HepG2 (cell line): ENCODE measurements around the gene ZDHHC16. TPM values are rescaled to one million over a fixed set of nuclear protein-coding genes. Genes with fewer than 3 reads are reported as not detected.

ENCODE experiments used
- AHR ChIP-seq: IDR thresholded peaks from 2 replicates; pipeline ENCODE4 v1.6.1; 2018; ENCODE audit warnings: missing genetic modification reagents, missing compliant biosample characterization
- ELF1 ChIP-seq: sonication (generic); formaldehyde crosslinking; IDR thresholded peaks from 2 replicates; pipeline ENCODE4 v1.4.0; 2020; ENCODE audit warnings: missing genetic modification reagents
- ESRRA ChIP-seq: sonication (generic); formaldehyde crosslinking; IDR thresholded peaks from 2 replicates; pipeline ENCODE4 v1.5.1; 2020; ENCODE audit warnings: mild to moderate bottlenecking, low read depth, missing genetic modification reagents
- FLYWCH1 ChIP-seq: sonication (generic); formaldehyde crosslinking; IDR thresholded peaks from 2 replicates; pipeline ENCODE4 v1.8.1; 2023; ENCODE audit warnings: mild to moderate bottlenecking, missing genetic modification reagents
- HMGXB4 ChIP-seq, 2 experiments: sonication (generic) in 1 of 2; formaldehyde crosslinking in 1 of 2; IDR thresholded peaks; 2 replicates each; pipeline versions ENCODE4 v1.4.0 to v1.6.1; 2018 to 2020; ENCODE audit warnings: missing genetic modification reagents in 2 of 2, borderline replicate concordance in 1 of 2, low read depth in 1 of 2, mild to moderate bottlenecking in 1 of 2, missing biosample characterization in 1 of 2
- IRF2 ChIP-seq: IDR thresholded peaks from 2 replicates; pipeline ENCODE4 v1.6.1; 2018; ENCODE audit warnings: missing genetic modification reagents, missing compliant biosample characterization
- MTA1 ChIP-seq: sonication (generic); formaldehyde crosslinking; IDR thresholded peaks from 2 replicates; pipeline ENCODE4 v1.4.0; 2020; ENCODE audit warnings: missing genetic modification reagents, mild to moderate bottlenecking, borderline replicate concordance
- NR2F6 ChIP-seq, 2 experiments: IDR thresholded peaks; 2 replicates each; pipeline ENCODE4 v1.6.1; 2016; ENCODE audit warnings: antibody characterized with exemption in 1 of 2, mild to moderate bottlenecking in 1 of 2
- RAD51 ChIP-seq: fragments of 450-650 bp; IDR thresholded peaks from 2 replicates; pipeline ENCODE4 v1.6.1; 2016; ENCODE audit warnings: borderline replicate concordance
- RBFOX2 ChIP-seq: fragments of 200-400 bp; formaldehyde crosslinking; IDR thresholded peaks from 2 replicates; pipeline ENCODE4 v1.6.1; 2017; ENCODE audit warnings: low read depth, mild to moderate bottlenecking, low read length
- SMAD3 ChIP-seq: sonication (generic); formaldehyde crosslinking; IDR thresholded peaks from 2 replicates; pipeline ENCODE4 v1.4.0; 2020; ENCODE audit warnings: missing genetic modification reagents
- THRA ChIP-seq: sonication (generic); formaldehyde crosslinking; IDR thresholded peaks from 2 replicates; pipeline ENCODE4 v1.4.0; 2020; ENCODE audit warnings: missing genetic modification reagents, borderline replicate concordance
- TSC22D2 ChIP-seq: sonication (generic); formaldehyde crosslinking; IDR thresholded peaks from 2 replicates; pipeline ENCODE4 v1.5.1; 2020; ENCODE audit warnings: missing genetic modification reagents, mild to moderate bottlenecking, borderline replicate concordance
- YEATS4 ChIP-seq: sonication (generic); formaldehyde crosslinking; IDR thresholded peaks from 2 replicates; pipeline ENCODE4 v1.4.0; 2020; ENCODE audit warnings: missing genetic modification reagents, borderline replicate concordance
- ZBTB38 ChIP-seq: sonication (generic); formaldehyde crosslinking; IDR thresholded peaks from 2 replicates; pipeline ENCODE4 v1.5.1; 2020; ENCODE audit warnings: mild to moderate bottlenecking, missing genetic modification reagents
- ZNF574 ChIP-seq: sonication (generic); formaldehyde crosslinking; IDR thresholded peaks from 2 replicates; pipeline ENCODE4 v1.4.0; 2020; ENCODE audit warnings: missing genetic modification reagents
- polyA plus RNA-seq, 8 experiments: library from polyadenylated mRNA; depleted of rRNA in 3 of 8; stranded (reverse) in 7 of 8; unstranded in 1 of 8; fragments of >200 nt; fragmentation: Illumina TruSeq in 4 of 8; extraction: Trizol in 4 of 8; gene quantifications; 2 replicates each; pipeline versions ENCODE4 v1.2.1 to v1.2.3, GENCODE V29; 2011 to 2016; ENCODE audit warnings: low read depth in 4 of 8, missing spikeins in 1 of 8, mixed read lengths in 1 of 8; ENCODE audit not compliant: insufficient read depth in 1 of 8
- total RNA-seq, 5 experiments: library from RNA; depleted of rRNA; stranded (reverse); fragments of >200 nt; fragmentation: Illumina TruSeq; extraction: Trizol; gene quantifications; 2 replicates each; pipeline ENCODE4 v1.2.3, GENCODE V29; 2016; ENCODE audit warnings: low read depth in 1 of 5
- TF ChIP-seq, protein P1 (sequence below): sonication (generic); formaldehyde crosslinking; IDR thresholded peaks from 2 replicates; pipeline ENCODE4 v1.4.0; 2020; ENCODE audit warnings: missing genetic modification reagents, borderline replicate concordance

Gene ZDHHC16
- total and polyA plus RNA-seq, 2 of the 13 experiments (the other 11 are each of a cell fraction or from before 2014, with no cell fraction given): 40.8 to 41.8 TPM

DNA sequence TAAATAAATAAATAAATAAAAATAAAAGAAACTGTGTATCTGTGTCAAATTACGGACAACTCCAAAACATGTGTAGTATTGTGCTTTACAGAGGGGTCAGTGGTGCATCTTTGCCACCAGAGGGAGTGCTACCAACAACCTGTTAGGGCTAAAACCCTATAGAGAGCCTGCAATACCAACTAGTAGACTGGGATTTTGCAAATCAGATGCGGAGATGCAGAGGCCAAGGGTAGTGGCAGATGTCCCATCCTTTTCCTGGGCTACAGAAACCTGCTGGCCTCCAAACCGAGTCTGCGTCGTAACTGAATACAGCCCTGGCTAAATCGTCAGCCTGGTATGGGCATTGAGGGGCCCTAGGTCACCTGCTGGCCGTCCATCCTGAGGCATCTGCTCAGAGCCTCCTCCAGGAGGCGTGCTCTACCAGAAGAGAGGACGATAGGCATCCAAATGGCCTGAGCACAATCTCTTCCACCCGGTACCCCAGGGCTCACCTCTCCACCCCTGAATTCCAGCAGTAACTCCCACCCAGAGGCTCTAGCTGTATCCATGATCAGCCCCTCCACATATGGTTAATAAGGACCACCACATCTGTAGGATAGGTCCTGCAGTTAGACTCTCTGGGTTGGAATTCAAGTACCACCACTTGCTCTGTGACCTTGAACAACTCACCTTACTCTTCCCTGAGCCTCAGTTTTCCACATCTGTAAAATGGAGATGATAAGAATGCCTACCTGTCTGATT is 38.6 kb upstream of the ZDHHC16 start (continued):
- TF ChIP-seq, protein P1, sequence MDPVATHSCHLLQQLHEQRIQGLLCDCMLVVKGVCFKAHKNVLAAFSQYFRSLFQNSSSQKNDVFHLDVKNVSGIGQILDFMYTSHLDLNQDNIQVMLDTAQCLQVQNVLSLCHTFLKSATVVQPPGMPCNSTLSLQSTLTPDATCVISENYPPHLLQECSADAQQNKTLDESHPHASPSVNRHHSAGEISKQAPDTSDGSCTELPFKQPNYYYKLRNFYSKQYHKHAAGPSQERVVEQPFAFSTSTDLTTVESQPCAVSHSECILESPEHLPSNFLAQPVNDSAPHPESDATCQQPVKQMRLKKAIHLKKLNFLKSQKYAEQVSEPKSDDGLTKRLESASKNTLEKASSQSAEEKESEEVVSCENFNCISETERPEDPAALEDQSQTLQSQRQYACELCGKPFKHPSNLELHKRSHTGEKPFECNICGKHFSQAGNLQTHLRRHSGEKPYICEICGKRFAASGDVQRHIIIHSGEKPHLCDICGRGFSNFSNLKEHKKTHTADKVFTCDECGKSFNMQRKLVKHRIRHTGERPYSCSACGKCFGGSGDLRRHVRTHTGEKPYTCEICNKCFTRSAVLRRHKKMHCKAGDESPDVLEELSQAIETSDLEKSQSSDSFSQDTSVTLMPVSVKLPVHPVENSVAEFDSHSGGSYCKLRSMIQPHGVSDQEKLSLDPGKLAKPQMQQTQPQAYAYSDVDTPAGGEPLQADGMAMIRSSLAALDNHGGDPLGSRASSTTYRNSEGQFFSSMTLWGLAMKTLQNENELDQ (CRISPR knock-in tag): 0 out of 2 replicates have a peak, but pooled peaks have one; percentile 23
- TF ChIP-seq AHR: peak; percentile 80
- TF ChIP-seq TSC22D2 (CRISPR knock-in tag): peak; percentile 64; the same call in 1 of the 2 replicates
- peak; percentile 33; the same call in 1 of the 2 replicates for TF ChIP-seq ZNF574 (CRISPR knock-in tag)
- peak; percentile 99 for TF ChIP-seq ESRRA
- TF ChIP-seq NR2F6 (IDR thresholded peaks at IDR 0.05): peak; percentile 37; the same call in 1 of the 2 replicates
- TF ChIP-seq NR2F6 (CRISPR knock-in tag; IDR thresholded peaks at IDR 0.05): peak; percentile 42; the same call in 1 of the 2 replicates
- peak; percentile 11; the same call in 1 of the 2 replicates for TF ChIP-seq THRA (CRISPR knock-in tag)
- peak; percentile 31; the same call in 1 of the 2 replicates for TF ChIP-seq ELF1 (CRISPR knock-in tag)
- peak; percentile 86 to 88; a peak in 3 of 4 replicates for TF ChIP-seq HMGXB4 (CRISPR knock-in tag; IDR thresholded peaks at IDR 0.05; ENCODE audit: borderline replicate concordance in 1 of 2, low read depth in 1 of 2)
- peak; percentile 46; the same call in 1 of the 2 replicates for TF ChIP-seq MTA1 (CRISPR knock-in tag)
- peak; percentile 29; the same call in 1 of the 2 replicates for TF ChIP-seq IRF2 (CRISPR knock-in tag)
- TF ChIP-seq SMAD3 (CRISPR knock-in tag): 0 out of 2 replicates have a peak, but pooled peaks have one; percentile 20
- no peak for TF ChIP-seq RAD51
- peak; percentile 55; the same call in 1 of the 2 replicates for TF ChIP-seq ZBTB38
- 0 out of 2 replicates have a peak, but pooled peaks have one; percentile 21 for TF ChIP-seq YEATS4 (CRISPR knock-in tag)
- TF ChIP-seq RBFOX2: no peak
- no peak for TF ChIP-seq FLYWCH1 (CRISPR knock-in tag)
- TF ChIP-seq, all 625 proteins: peak for 136
